SK-N-SH treated with all-trans-retinoic acid at 6 μM for 48 hours (cell line): ENCODE measurements around the gene SP2.

Source experiments
- ARNTL ChIP-seq: fragments of 450-650 bp; formaldehyde crosslinking; IDR thresholded peaks from 2 replicates; pipeline ENCODE4 v1.5.0; 2020; ENCODE audit warnings: low read depth, mild to moderate bottlenecking, moderate library complexity, borderline replicate concordance
- CREB5 ChIP-seq: fragments of 250-450 bp; sonication (Bioruptor Pico); IDR thresholded peaks from 2 replicates; pipeline ENCODE4 v1.5.1; 2020; ENCODE audit warnings: low read depth, mild to moderate bottlenecking, moderate library complexity
- ISL1 ChIP-seq: fragments of 250-450 bp; sonication (Bioruptor Pico); IDR thresholded peaks from 2 replicates; pipeline ENCODE4 v2.1.2; 2022; ENCODE audit warnings: mild to moderate bottlenecking, moderate library complexity
- POU6F1 ChIP-seq: fragments of 250-450 bp; sonication (Bioruptor Pico); IDR thresholded peaks from 2 replicates; pipeline ENCODE4 v1.8.0; 2021; ENCODE audit warnings: low read depth, mild to moderate bottlenecking, moderate library complexity, borderline replicate concordance
- TCF4 ChIP-seq: fragments of 250-450 bp; sonication (Bioruptor Pico); IDR thresholded peaks from 2 replicates; pipeline ENCODE4 v1.8.0; 2021; ENCODE audit warnings: mild to moderate bottlenecking, moderate library complexity, borderline replicate concordance
- TSHZ2 ChIP-seq: fragments of 250-450 bp; sonication (Bioruptor Pico); IDR thresholded peaks from 2 replicates; pipeline ENCODE4 v1.5.0; 2020; ENCODE audit warnings: mild to moderate bottlenecking, moderate library complexity
- ZC3H10 ChIP-seq: fragments of 250-450 bp; sonication (Bioruptor Pico); IDR thresholded peaks from 2 replicates; pipeline ENCODE4 v1.5.1; 2021; ENCODE audit warnings: mild to moderate bottlenecking, moderate library complexity
- ZFP3 ChIP-seq: fragments of 250-450 bp; sonication (Bioruptor Pico); IDR thresholded peaks from 2 replicates; pipeline ENCODE4 v1.5.0; 2020; ENCODE audit warnings: mild to moderate bottlenecking, moderate library complexity
- ZFP30 ChIP-seq: fragments of 450-650 bp; formaldehyde crosslinking; IDR thresholded peaks from 2 replicates; pipeline ENCODE4 v1.5.0; 2022; ENCODE audit warnings: mild to moderate bottlenecking, moderate library complexity
- ZNF565 ChIP-seq: fragments of 450-650 bp; formaldehyde crosslinking; conservative IDR thresholded peaks from 2 replicates; pipeline ENCODE4 v1.5.0; 2020; ENCODE audit warnings: low read depth, mild to moderate bottlenecking, moderate library complexity
- ZNF8 ChIP-seq: fragments of 450-650 bp; formaldehyde crosslinking; IDR thresholded peaks from 2 replicates; pipeline ENCODE4 v1.5.0; 2020; ENCODE audit warnings: mild to moderate bottlenecking, moderate library complexity
- TF ChIP-seq, protein P1 (sequence below): fragments of 250-450 bp; sonication (Bioruptor Pico); IDR thresholded peaks from 2 replicates; pipeline ENCODE4 v1.8.0; 2020; ENCODE audit warnings: mild to moderate bottlenecking, moderate library complexity, borderline replicate concordance

DNA sequence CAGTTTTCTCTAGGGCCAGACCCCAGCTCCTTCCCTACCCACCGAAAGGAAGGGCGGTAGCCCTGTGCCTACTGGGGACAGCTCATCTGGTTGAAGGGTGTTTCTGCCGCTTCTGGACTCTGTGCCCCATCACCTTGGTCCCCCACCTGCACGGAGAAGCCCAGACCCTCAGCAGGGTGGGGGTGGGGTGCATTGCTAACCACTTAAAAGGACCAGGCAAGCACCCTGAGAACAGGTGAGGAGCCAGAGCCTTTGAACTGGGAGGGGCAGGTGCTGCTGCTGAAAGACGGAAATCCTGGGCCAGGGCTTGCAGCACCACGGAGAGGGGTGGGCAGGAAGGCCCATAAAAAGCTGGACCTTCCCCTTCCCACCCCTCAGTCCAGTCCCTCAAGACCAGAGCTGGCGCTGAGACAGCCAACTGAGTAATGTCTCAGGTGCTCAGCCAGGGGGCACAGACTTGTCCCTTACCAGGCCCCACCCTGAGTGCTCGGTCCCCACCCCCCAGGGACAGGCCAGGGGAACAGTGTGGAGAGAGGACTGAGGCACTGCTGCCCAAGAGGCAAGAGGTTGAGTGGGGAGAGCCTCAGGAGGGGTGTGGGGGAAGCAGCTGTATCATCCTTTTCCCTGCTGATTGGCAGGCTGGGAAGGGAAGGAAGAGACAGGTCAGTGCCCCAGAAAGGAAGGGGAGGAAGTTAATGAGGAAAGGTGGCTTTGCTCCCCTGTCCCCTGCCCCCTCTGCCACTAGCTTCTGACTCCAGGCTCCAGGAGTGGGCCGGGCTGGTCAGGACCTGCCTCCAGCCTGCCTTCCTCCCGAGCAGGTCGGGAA, 10.9 kb upstream of the SP2 start:
- TF ChIP-seq, protein P1, sequence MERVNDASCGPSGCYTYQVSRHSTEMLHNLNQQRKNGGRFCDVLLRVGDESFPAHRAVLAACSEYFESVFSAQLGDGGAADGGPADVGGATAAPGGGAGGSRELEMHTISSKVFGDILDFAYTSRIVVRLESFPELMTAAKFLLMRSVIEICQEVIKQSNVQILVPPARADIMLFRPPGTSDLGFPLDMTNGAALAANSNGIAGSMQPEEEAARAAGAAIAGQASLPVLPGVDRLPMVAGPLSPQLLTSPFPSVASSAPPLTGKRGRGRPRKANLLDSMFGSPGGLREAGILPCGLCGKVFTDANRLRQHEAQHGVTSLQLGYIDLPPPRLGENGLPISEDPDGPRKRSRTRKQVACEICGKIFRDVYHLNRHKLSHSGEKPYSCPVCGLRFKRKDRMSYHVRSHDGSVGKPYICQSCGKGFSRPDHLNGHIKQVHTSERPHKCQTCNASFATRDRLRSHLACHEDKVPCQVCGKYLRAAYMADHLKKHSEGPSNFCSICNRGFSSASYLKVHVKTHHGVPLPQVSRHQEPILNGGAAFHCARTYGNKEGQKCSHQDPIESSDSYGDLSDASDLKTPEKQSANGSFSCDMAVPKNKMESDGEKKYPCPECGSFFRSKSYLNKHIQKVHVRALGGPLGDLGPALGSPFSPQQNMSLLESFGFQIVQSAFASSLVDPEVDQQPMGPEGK = no peak
- no peak for TF ChIP-seq ZFP3 (CRISPR knock-in tag)
- no peak for TF ChIP-seq ZFP30
- no peak for TF ChIP-seq CREB5 (CRISPR knock-in tag)
- no peak for TF ChIP-seq ISL1 (CRISPR knock-in tag)
- no peak for TF ChIP-seq ZC3H10
- TF ChIP-seq ARNTL (CRISPR knock-in tag) = no peak
- TF ChIP-seq ZNF565 = no peak
- no peak for TF ChIP-seq ZNF8 (CRISPR knock-in tag)
- no peak for TF ChIP-seq POU6F1 (CRISPR knock-in tag)
- TF ChIP-seq TSHZ2 (CRISPR knock-in tag) = no peak
- no peak for TF ChIP-seq TCF4
